Transverse colon (tissue), 4 donors: ENCODE results near the gene TMEM117. TPM values are rescaled to one million over a fixed set of nuclear protein-coding genes. Genes with fewer than 3 reads are reported as not detected.

Experiments
- DNase-seq: peaks from one replicate; pipeline ENCODE4 v3.0.0-alpha.2; 2019
- H3K27ac ChIP-seq, 4 donors: fragments of 200-600 bp; sonication (generic); 2 replicates each; pipeline ENCODE4 v1.5.1; 2016 to 2018; ENCODE audit warnings: inconsistent platforms in 4 of 4
- H3K27me3 ChIP-seq: fragments of 200-600 bp; sonication (generic); 2 replicates; pipeline ENCODE4 v1.5.1; 2017; ENCODE audit warnings: inconsistent platforms
- H3K36me3 ChIP-seq, 4 donors: fragments of 200-600 bp; sonication (generic); 2 replicates each; pipeline ENCODE4 v1.5.1; 2017 to 2019; ENCODE audit warnings: inconsistent platforms in 4 of 4
- H3K4me1 ChIP-seq, 4 donors: fragments of 200-600 bp; sonication (generic); 2 replicates each; pipeline ENCODE4 v1.5.1; 2017 to 2020; ENCODE audit warnings: inconsistent platforms in 4 of 4
- H3K4me3 ChIP-seq, 4 donors: fragments of 200-600 bp; sonication (generic); 1 replicate in 1 of 4; 2 replicates in 3 of 4; pipeline versions ENCODE4 v1.5.1 to v1.6.1; 2017 to 2019; ENCODE audit warnings: inconsistent platforms in 4 of 4
- H3K9me3 ChIP-seq, 2 donors: fragments of 200-600 bp; sonication (generic); 2 replicates each; pipeline ENCODE4 v1.5.1; 2017 to 2019; ENCODE audit warnings: inconsistent platforms in 2 of 2
- CTCF ChIP-seq, 5 experiments: fragments of 200-600 bp in 3 of 5; fragments of 450-650 bp in 2 of 5; sonication (generic) in 3 of 5; IDR thresholded peaks; 1 replicate in 2 of 5; 2 replicates in 3 of 5; pipeline ENCODE4 v1.5.1; 2016 to 2017; ENCODE audit warnings: antibody characterized with exemption in 5 of 5, inconsistent platforms in 3 of 5, mild to moderate bottlenecking in 2 of 5, moderate library complexity in 1 of 5
- EP300 ChIP-seq: sonication (generic); formaldehyde crosslinking; IDR thresholded peaks from one replicate; pipeline ENCODE4 v1.6.1; 2017; ENCODE audit warnings: antibody characterized with exemption, low read depth
- POLR2A ChIP-seq: fragments of 450-650 bp; IDR thresholded peaks from one replicate; pipeline ENCODE4 v1.6.1; 2016; ENCODE audit warnings: antibody characterized with exemption, mild to moderate bottlenecking, moderate library complexity
- POLR2AphosphoS5 ChIP-seq, 3 donors: sonication (generic); formaldehyde crosslinking; IDR thresholded peaks; one replicate each; pipeline ENCODE4 v1.6.1; 2016; ENCODE audit warnings: antibody characterized with exemption in 3 of 3
- WGBS, 2 donors: methylation state at CpG; one replicate each; pipeline ENCODE4 v1.1.5; 2018; ENCODE audit warnings: low coverage in 1 of 2; 5-methylcytosine and 5-hydroxymethylcytosine counted together
- in situ Hi-C, 4 donors: fragments of 200-750 bp; cut with MboI; loops; one replicate each; pipeline versions ENCODE4 v1.15.0 to v1.15.1; 2017; ENCODE audit warnings: low sequenced_read_pairs in 3 of 4, low pct_ligation_motif_present in 1 of 4, low pct_unique_long_range_greater_than_20kb in 1 of 4
- intact Hi-C: fragments of 100-400 bp; cut with DNase I; formaldehyde crosslinking; loops from one replicate; pipeline ENCODE4 v1.15.1; 2023; ENCODE audit warnings: low total_unique reads
- total RNA-seq, 4 donors: library from RNA; depleted of rRNA; stranded (reverse); fragments of >200 nt; gene quantifications; one replicate each; pipeline ENCODE4 v1.1.0, GENCODE V29; 2016

Gene TMEM117
- 10 to 100 TPM in 3 of 4 donors, under 1 TPM in 1; 0.40 to 92.8 (median 25.6) TPM for total RNA-seq

GRCh38 chr12:43835656-43836474 lies at the start of gene TMEM117:
Gene TMEM117, plus strand, starts transcription at chr12:43836081.
- peak within 1 kb of the TSS; percentile 45 to 86 (median 74) for H3K4me3 ChIP-seq
- peak within 1 kb of the TSS; percentile 95 to 97 (median 96) for H3K27ac ChIP-seq
- WGBS, 2 donors: 0% methylated on average over 63 of the region's 103 CpGs; no CpG with 5 or more reads in 1 of the 2 donors
- intact Hi-C loops (no loop called here), in situ Hi-C loops (no loop called here)
- DNase-seq: peak; percentile 72
- H3K36me3 ChIP-seq: no peaks in the 10 kb centered on the region
- no peaks in the 10 kb centered on the region for H3K27me3 ChIP-seq
- H3K4me1 ChIP-seq: peaks cover 4 to 17% (median 6%) of the 10 kb centered on the region in 4 donors
- TF ChIP-seq POLR2AphosphoS5 (IDR thresholded peaks at IDR 0.05) (peak in 2 of 3 donors; percentile 28 to 54), EP300 (no peak), POLR2A (peak; percentile 55), CTCF (IDR thresholded peaks at IDR 0.05) (no peak)
- no peaks in the 10 kb centered on the region for H3K9me3 ChIP-seq

DNA sequence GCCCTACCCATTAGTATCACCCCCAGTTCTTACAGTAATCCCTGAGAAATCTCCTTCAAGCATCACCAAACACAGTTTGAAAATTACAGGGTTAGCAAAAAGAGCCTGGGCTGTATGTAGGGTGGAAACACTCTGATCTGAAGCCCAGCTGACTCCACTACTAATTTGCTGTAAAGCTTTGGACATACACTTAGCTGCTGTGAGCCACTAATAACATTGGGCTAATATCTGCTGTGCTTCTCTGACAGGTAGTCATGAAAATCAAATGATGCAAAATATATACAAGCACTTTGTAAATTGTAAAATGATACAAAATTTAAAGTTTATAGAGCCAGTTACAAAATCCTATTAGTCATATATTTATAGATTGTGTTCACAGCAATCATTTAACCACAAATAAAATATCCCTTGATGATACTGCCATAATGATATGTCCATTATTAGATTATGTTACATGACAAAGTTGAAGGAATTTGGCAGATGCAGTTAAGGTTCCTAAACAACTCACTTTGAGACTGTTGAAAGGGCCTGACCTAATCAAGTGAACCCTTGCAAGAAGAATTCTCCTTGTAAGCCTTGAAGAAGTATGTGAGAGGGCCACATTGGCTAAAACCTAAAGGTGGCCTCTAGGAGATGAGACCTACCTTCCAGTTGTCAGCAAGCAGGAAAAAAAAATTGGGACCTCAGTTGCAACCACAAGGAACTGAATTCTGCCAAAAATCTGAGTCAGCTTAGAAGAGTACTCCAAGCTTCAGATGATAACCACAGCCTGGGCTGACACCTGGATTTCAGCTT lies 48.8 kb upstream of the TMEM117 start:
- in situ Hi-C loops (no loop called here), intact Hi-C loops (no loop called here)
- Histone ChIP-seq H3K27me3 (no peaks in the 10 kb centered on the region), H3K4me3 (no peak overlapping the region), H3K9me3 (no peaks in the 10 kb centered on the region), H3K27ac (no peak overlapping the region), H3K36me3 (peaks cover 0 to 48% (median 22%) of the 10 kb centered on the region in 4 donors), H3K4me1 (no peaks in the 10 kb centered on the region)
- no peak for TF ChIP-seq POLR2AphosphoS5 (IDR thresholded peaks at IDR 0.05)
- TF ChIP-seq CTCF (IDR thresholded peaks at IDR 0.05): no peak
- TF ChIP-seq EP300: no peak
- no peak for TF ChIP-seq POLR2A
- no peak for DNase-seq

GRCh38 chr12:43789941-43790340 lies 45.9 kb upstream of the TMEM117 start:
- intact Hi-C loops (no loop called here), in situ Hi-C loops (no loop called here)
- TF ChIP-seq EP300: no peak
- no peak for TF ChIP-seq POLR2AphosphoS5 (IDR thresholded peaks at IDR 0.05)
- TF ChIP-seq POLR2A: no peak
- TF ChIP-seq CTCF (IDR thresholded peaks at IDR 0.05): no peak
- Histone ChIP-seq H3K4me3 (no peak overlapping the region), H3K9me3 (no peaks in the 10 kb centered on the region), H3K27me3 (no peaks in the 10 kb centered on the region), H3K4me1 (no peaks in the 10 kb centered on the region), H3K27ac (no peak overlapping the region), H3K36me3 (peaks cover 0 to 26% (median 12%) of the 10 kb centered on the region in 4 donors)
- DNase-seq: no peak

DNA sequence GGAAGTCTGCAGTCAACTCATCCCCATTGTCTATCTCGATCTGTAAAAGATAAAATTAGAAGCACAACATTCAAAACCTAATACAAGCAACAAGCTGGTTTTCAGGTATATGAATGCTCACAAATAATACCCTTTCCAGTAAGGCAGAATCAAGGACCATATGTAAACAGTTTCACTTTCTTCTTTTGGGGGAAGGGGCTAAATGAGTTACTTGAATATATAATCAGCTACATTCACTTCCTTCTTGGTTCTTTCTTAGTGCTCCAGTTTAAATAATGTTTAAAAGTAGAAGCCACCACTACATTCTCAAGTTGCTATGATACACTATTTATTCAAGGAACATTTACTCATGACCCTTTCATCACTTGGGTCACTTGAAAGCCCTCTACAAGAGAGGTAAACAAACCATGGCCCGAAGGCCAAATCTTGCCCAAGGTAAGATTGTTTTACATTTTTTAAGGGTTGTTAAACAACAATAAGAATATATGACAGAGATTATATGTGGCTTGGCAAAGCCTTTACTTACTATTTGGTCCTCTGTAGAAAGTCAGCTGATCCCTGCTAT lies 40.1 kb upstream of the TMEM117 start:
- in situ Hi-C loops: no loop called here

More for the DNA sequence above, 40.1 kb upstream of the TMEM117 start:
- WGBS, 2 donors: 49 to 52% methylated on average over 2 of the region's 2 CpGs
- Histone ChIP-seq H3K36me3 (peaks cover 0 to 59% (median 27%) of the 10 kb centered on the region in 4 donors), H3K27ac (no peak overlapping the region), H3K27me3 (no peaks in the 10 kb centered on the region), H3K9me3 (no peaks in the 10 kb centered on the region), H3K4me3 (no peak overlapping the region), H3K4me1 (no peaks in the 10 kb centered on the region)
- DNase-seq: no peak
- intact Hi-C loops: no loop called here
- TF ChIP-seq POLR2A (no peak), POLR2AphosphoS5 (IDR thresholded peaks at IDR 0.05) (no peak), EP300 (no peak), CTCF (IDR thresholded peaks at IDR 0.05) (no peak)
